ENCODE measurements around the gene MARCHF3.
"Not testable (repeated sequence)": the region's sequence is repeated elsewhere in the genome, so short reads cannot be mapped to it uniquely, and the experiment has no call there.

MARCHF3 gene

DNA sequence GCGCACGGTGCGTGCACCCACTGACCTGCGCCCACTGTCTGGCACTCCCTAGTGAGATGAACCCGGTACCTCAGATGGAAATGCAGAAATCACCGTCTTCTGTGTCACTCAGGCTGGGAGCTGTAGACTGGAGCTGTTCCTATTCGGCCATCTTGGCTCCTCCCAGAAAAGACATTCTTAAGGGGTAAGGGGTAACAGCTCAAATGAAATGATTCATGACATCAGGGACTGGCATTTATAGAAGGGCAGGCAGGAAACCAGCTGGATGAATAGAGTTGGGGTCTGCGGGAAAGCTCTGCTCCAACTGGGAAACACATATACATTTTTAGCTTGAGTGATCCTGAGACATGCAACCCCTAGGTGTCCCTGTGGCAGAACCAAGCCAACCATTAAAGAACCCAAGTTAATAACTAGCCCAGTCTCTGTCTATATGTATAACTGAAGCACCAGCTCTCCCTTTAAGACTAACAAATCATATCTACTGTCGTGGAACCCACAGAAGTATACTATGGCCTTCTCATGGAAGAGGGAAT lies 134.1 kb downstream of the MARCHF3 start:
- Histone ChIP-seq H3K4me3 (no peak overlapping the region), H3K27ac (no peak overlapping the region), H3K4me1 (no peaks in the 10 kb centered on the region), H3K27me3 (no peaks in the 10 kb centered on the region), H3K9me3 (no peaks in the 10 kb centered on the region), H3K36me3 (no peaks in the 10 kb centered on the region)
- TF ChIP-seq, protein P1, sequence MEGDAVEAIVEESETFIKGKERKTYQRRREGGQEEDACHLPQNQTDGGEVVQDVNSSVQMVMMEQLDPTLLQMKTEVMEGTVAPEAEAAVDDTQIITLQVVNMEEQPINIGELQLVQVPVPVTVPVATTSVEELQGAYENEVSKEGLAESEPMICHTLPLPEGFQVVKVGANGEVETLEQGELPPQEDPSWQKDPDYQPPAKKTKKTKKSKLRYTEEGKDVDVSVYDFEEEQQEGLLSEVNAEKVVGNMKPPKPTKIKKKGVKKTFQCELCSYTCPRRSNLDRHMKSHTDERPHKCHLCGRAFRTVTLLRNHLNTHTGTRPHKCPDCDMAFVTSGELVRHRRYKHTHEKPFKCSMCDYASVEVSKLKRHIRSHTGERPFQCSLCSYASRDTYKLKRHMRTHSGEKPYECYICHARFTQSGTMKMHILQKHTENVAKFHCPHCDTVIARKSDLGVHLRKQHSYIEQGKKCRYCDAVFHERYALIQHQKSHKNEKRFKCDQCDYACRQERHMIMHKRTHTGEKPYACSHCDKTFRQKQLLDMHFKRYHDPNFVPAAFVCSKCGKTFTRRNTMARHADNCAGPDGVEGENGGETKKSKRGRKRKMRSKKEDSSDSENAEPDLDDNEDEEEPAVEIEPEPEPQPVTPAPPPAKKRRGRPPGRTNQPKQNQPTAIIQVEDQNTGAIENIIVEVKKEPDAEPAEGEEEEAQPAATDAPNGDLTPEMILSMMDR (IDR thresholded peaks at IDR 0.05) = no peak
- intact Hi-C loops (cut with DNase I; ENCODE audit: low total_unique reads) = no loop called here
- DNase-seq = no peak

GRCh38 chr5:126895712-126896111 lies 134.6 kb downstream of the MARCHF3 start:
- H3K27me3 ChIP-seq; H3K4me3 ChIP-seq; H3K36me3 ChIP-seq; DNase-seq; H3K27ac ChIP-seq; intact Hi-C loops (cut with DNase I; ENCODE audit: low total_unique reads); H3K4me1 ChIP-seq; H3K9me3 ChIP-seq: not testable (repeated sequence)

- H3K27ac ChIP-seq; H3K4me3 ChIP-seq; H3K9me3 ChIP-seq; H3K36me3 ChIP-seq; DNase-seq; H3K27me3 ChIP-seq; H3K4me1 ChIP-seq; intact Hi-C loops (cut with DNase I; ENCODE audit: low total_unique reads): not testable (repeated sequence)
Measured at GRCh38 chr5:126890414-126890813, 139.9 kb downstream of the MARCHF3 start.

- TF ChIP-seq, protein P1 (IDR thresholded peaks at IDR 0.05) = no peak
- H3K9me3 ChIP-seq = no peaks in the 10 kb centered on the region
- no peak for DNase-seq
- H3K4me1 ChIP-seq = no peaks in the 10 kb centered on the region
- no peak overlapping the region for H3K4me3 ChIP-seq
- intact Hi-C loops (cut with DNase I; ENCODE audit: low total_unique reads) = no loop called here
- no peaks in the 10 kb centered on the region for H3K27me3 ChIP-seq
- no peak overlapping the region for H3K27ac ChIP-seq
- H3K36me3 ChIP-seq = no peaks in the 10 kb centered on the region
Measured at GRCh38 chr5:126888175-126888574, 142.2 kb downstream of the MARCHF3 start.

DNA sequence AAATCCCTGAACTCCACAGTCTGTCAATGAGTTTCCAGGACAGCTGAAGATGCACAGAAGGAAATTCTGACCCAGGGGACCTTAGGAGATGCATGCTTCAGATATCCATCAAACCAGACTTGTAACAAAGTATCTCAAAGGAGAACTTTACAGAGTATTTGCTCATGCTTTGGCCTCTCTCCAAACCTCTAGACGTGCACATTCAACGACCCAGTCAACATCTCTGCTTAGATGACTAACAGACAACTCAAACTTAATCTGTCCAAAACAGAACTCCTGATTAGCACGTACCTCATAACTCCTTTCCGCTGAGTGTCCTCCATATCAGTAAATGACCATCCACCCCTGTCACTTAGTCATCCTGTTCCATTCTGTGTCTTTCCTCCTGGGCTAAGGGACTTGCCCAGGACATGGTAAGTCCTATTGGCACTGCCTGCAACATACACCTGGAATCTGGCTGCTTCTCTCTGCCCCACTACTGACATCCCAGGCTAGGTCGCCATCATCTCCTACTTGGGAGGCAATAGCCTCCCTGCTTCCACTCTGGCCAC lies 146.0 kb downstream of the MARCHF3 start:
- intact Hi-C loops (cut with DNase I; ENCODE audit: low total_unique reads) = no loop called here
- no peaks in the 10 kb centered on the region for H3K9me3 ChIP-seq

DNA sequence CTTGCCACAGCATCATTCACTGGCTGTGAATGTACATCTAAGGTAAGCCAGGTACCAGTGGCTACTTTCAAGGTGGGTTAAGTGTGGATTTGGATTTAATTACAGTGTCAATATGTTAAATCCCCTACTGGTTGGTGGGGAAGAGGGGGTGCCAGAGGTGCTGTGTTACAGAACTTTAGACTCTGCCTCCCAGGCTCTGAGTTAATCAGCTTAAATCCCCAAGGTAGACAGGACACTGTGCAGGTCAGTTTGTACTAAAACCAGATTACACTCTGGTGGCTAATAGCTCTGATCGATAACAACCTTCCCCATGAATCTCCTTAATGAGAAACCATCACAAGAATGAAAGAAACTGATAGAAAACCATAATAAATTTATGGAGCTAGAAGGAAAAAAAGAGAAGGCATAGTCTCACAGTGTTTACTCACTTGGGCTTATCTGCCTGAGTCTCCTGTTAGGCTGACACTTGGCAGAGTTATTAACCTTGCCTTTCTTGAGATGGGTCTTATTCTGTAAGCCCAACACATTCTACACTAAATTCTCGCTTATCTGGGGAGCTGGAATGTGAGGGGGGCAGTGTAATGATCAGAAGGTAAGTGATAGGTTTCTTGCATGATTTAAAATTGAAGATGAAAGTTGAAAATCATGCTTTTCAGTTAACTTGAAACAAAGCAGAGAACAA lies 146.7 kb downstream of the MARCHF3 start:
- no peak for DNase-seq
- no peaks in the 10 kb centered on the region for H3K27me3 ChIP-seq
- H3K4me3 ChIP-seq = no peak overlapping the region
- no peaks in the 10 kb centered on the region for H3K4me1 ChIP-seq
- H3K36me3 ChIP-seq = no peaks in the 10 kb centered on the region
- H3K9me3 ChIP-seq = no peaks in the 10 kb centered on the region
- intact Hi-C loops (cut with DNase I; ENCODE audit: low total_unique reads) = no loop called here
- no peak overlapping the region for H3K27ac ChIP-seq
- TF ChIP-seq, protein P1 (IDR thresholded peaks at IDR 0.05) = no peak

More for the DNA sequence above, 146.0 kb downstream of the MARCHF3 start:
- no peaks in the 10 kb centered on the region for H3K36me3 ChIP-seq
- H3K27me3 ChIP-seq = no peaks in the 10 kb centered on the region
- DNase-seq = no peak
- H3K27ac ChIP-seq = no peak overlapping the region
- H3K4me1 ChIP-seq = no peaks in the 10 kb centered on the region
- no peak overlapping the region for H3K4me3 ChIP-seq
- TF ChIP-seq, protein P1 (IDR thresholded peaks at IDR 0.05) = no peak

Data from tibial artery (tissue), 4 donors.